ENCODE results near the gene DNAI7.

DNAI7 gene

DNA sequence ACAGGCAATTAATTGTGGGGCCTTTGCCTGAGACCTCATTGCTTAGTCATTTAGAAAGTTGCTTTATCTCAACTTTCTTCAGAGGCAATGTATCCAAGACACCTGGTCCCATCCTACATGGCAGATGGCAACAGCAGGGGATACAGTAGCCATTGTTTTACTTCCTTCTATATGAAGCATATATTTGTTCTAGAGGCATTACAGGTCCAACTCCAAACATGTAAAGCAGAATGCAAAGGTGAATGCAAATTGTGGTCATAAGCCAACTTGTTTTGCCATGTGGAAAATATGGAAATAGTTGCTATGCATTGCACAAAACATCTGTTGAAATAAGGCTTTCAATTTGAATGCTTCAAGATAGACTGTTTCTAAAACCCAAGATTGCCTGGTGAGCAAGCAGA is 136.3 kb downstream of the DNAI7 start:
- H3K9ac ChIP-seq (ENCODE audit: low read depth in 1 of 2, low read length in 2 of 2): no peak overlapping the region
- H3K9me3 ChIP-seq (ENCODE audit: control insufficient read depth in 2 of 2, low read length in 2 of 2): no peaks in the 10 kb centered on the region
- H3K27ac ChIP-seq (ENCODE audit: low read depth in 2 of 2, low read length in 2 of 2): no peak overlapping the region
- no peaks in the 10 kb centered on the region for H3K36me3 ChIP-seq (ENCODE audit: control insufficient read depth in 2 of 2, insufficient read depth in 2 of 2, low read length in 2 of 2)
- no peak overlapping the region for H3K4me3 ChIP-seq (ENCODE audit: low read length in 2 of 2)
- H3K27me3 ChIP-seq (ENCODE audit: control insufficient read depth in 2 of 2, insufficient read depth in 2 of 2, low read length in 2 of 2): no peaks in the 10 kb centered on the region
- H3K4me1 ChIP-seq (ENCODE audit: control insufficient read depth in 2 of 2, insufficient read depth in 2 of 2, low read length in 2 of 2): no peaks in the 10 kb centered on the region

All from mucosa of rectum (tissue), 2 donors.